ENCODE measurements around the gene KIFAP3. TPM values are rescaled to one million over a fixed set of nuclear protein-coding genes. Genes with fewer than 3 reads are reported as not detected.
A peak's percentile ranks its signal among the peaks of the same experiment; 100 is the strongest.

KIFAP3 gene
- total RNA-seq, 1 experiment from 2014 or later: 51.5 TPM

- DNase-seq (ENCODE audit: low spot score): no peak
- in situ Hi-C loops (cut with HindIII; ENCODE audit: low sequenced_read_pairs): no loop called here
Observed at GRCh38 chr1:169899519-169900217, 174.8 kb downstream of the KIFAP3 start.

GRCh38 chr1:169896013-169896412 is 178.5 kb downstream of the KIFAP3 start:
- in situ Hi-C loops (cut with HindIII; ENCODE audit: low sequenced_read_pairs): no loop called here
- DNase-seq (ENCODE audit: low spot score): no peak

- in situ Hi-C loops (cut with HindIII; ENCODE audit: low sequenced_read_pairs): no loop called here
- no peak for DNase-seq (ENCODE audit: low spot score)
Observed at GRCh38 chr1:169894424-169895145, 179.9 kb downstream of the KIFAP3 start.

- DNase-seq (ENCODE audit: low spot score): peak; percentile 99
- in situ Hi-C loops (cut with HindIII; ENCODE audit: low sequenced_read_pairs): no loop called here
Observed at GRCh38 chr1:169893645-169894423, 180.7 kb downstream of the KIFAP3 start, which contains the start of gene SCYL3. TSS of gene SCYL3 (minus strand) at chr1:169893896. CDS start at chr1:169888840, 5,056 bp downstream.

- in situ Hi-C loops (cut with HindIII; ENCODE audit: low sequenced_read_pairs): no loop called here
- DNase-seq (ENCODE audit: low spot score): peak; percentile 59
Observed at GRCh38 chr1:169892927-169893644, 181.4 kb downstream of the KIFAP3 start.

GRCh38 chr1:169892176-169892926 is 182.1 kb downstream of the KIFAP3 start:
- in situ Hi-C loops (cut with HindIII; ENCODE audit: low sequenced_read_pairs): no loop called here
- peak; percentile 20 for DNase-seq (ENCODE audit: low spot score)

GRCh38 chr1:169891539-169891885 is 183.0 kb downstream of the KIFAP3 start:
- no peak for DNase-seq (ENCODE audit: low spot score)
- in situ Hi-C loops (cut with HindIII; ENCODE audit: low sequenced_read_pairs): no loop called here

GRCh38 chr1:169890761-169891538 is 183.5 kb downstream of the KIFAP3 start:
- in situ Hi-C loops (cut with HindIII; ENCODE audit: low sequenced_read_pairs): no loop called here
- DNase-seq (ENCODE audit: low spot score): peak; percentile 31

GRCh38 chr1:169889871-169890270 is 184.6 kb downstream of the KIFAP3 start:
- no peak for DNase-seq (ENCODE audit: low spot score)
- in situ Hi-C loops (cut with HindIII; ENCODE audit: low sequenced_read_pairs): no loop called here

GRCh38 chr1:169886931-169887330 is 187.6 kb downstream of the KIFAP3 start:
- DNase-seq (ENCODE audit: low spot score): no peak
- in situ Hi-C loops (cut with HindIII; ENCODE audit: low sequenced_read_pairs): no loop called here

- no peak for DNase-seq (ENCODE audit: low spot score)
- in situ Hi-C loops (cut with HindIII; ENCODE audit: low sequenced_read_pairs): no loop called here
Observed at GRCh38 chr1:169886422-169886821, 188.1 kb downstream of the KIFAP3 start.

- no peak for DNase-seq (ENCODE audit: low spot score)
- in situ Hi-C loops (cut with HindIII; ENCODE audit: low sequenced_read_pairs): no loop called here
Observed at GRCh38 chr1:169885207-169885606, 189.3 kb downstream of the KIFAP3 start.

- in situ Hi-C loops (cut with HindIII; ENCODE audit: low sequenced_read_pairs): no loop called here
- no peak for DNase-seq (ENCODE audit: low spot score)
Observed at GRCh38 chr1:169884634-169885033, 189.9 kb downstream of the KIFAP3 start.

GRCh38 chr1:169882039-169882511 is 192.4 kb downstream of the KIFAP3 start:
- in situ Hi-C loops (cut with HindIII; ENCODE audit: low sequenced_read_pairs): no loop called here

GRCh38 chr1:169879034-169879840 is 195.3 kb downstream of the KIFAP3 start:
- in situ Hi-C loops (cut with HindIII; ENCODE audit: low sequenced_read_pairs): no loop called here
- no peak for DNase-seq (ENCODE audit: low spot score)

More at GRCh38 chr1:169882039-169882511, 192.4 kb downstream of the KIFAP3 start:
- DNase-seq (ENCODE audit: low spot score): no peak

GRCh38 chr1:169878498-169878897 is 196.0 kb downstream of the KIFAP3 start:
- in situ Hi-C loops (cut with HindIII; ENCODE audit: low sequenced_read_pairs): no loop called here
- no peak for DNase-seq (ENCODE audit: low spot score)

All from G401 (cell line).